ENCODE results near the gene HIBADH. TPM values are rescaled to one million over a fixed set of nuclear protein-coding genes. Genes with fewer than 3 reads are reported as not detected.

Gene HIBADH
- total RNA-seq, 1 donor from 2014 or later = 10.3 TPM

DNA sequence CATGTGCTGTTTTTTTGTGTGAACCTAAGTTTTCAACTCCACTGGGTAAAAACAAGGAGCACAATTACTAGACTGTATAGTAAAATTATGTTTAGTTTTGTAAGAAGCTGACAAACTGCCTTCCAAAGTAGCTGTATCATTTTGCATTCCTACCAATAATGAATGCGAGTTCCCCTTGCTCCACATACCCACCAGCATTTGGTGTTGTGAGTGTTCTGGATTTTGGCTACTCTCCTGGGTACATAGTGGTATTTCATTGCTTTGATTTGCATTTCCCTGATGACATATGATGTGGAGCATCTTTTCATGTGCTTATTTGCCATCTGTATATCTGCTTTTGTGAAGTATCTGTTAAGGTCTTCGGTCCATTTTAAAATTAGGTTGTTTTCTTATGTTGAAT lies 178.2 kb downstream of the HIBADH start:
- Mint-ChIP-seq H3K27ac (ENCODE audit: unreplicated experiment) (no peak overlapping the region), H3K4me1 (ENCODE audit: low read depth, unreplicated experiment) (no peaks in the 10 kb centered on the region), H3K4me3 (ENCODE audit: unreplicated experiment) (no peak overlapping the region)

DNA sequence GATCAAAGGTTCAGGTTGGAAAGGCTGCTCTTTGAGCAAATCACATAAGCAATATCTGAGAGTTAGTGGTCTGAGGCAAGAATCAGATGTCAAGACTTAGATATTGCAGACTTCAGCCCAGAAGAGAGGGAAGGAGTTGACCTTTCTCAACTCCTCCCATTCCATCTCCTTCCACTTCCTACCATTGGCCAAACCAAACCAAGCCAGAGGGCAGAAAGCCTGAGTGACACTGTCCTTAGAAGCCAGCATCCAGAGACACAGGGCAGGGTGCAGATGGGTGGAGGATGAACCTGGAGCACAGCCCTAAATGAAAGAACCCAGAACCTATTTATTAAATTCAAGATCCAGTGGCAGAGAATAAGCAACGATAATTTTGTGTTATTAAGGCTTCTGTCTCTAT lies 180.5 kb downstream of the HIBADH start:
- Mint-ChIP-seq H3K4me1 (ENCODE audit: low read depth, unreplicated experiment) (no peaks in the 10 kb centered on the region), H3K36me3 (ENCODE audit: unreplicated experiment) (no peaks in the 10 kb centered on the region), H3K27ac (ENCODE audit: unreplicated experiment) (no peak overlapping the region), H3K9me3 (ENCODE audit: unreplicated experiment) (peaks cover 4% of the 10 kb centered on the region), H3K4me3 (ENCODE audit: unreplicated experiment) (no peak overlapping the region), H3K27me3 (ENCODE audit: unreplicated experiment) (no peaks in the 10 kb centered on the region)
- no peak for TF ChIP-seq CTCF (IDR thresholded peaks at IDR 0.05; ENCODE audit: partially characterized antibody, unreplicated experiment)
- no peak for DNase-seq

More for the DNA sequence above, 178.2 kb downstream of the HIBADH start:
- no peak for TF ChIP-seq CTCF (IDR thresholded peaks at IDR 0.05; ENCODE audit: partially characterized antibody, unreplicated experiment)
- Mint-ChIP-seq H3K36me3 (ENCODE audit: unreplicated experiment) (no peaks in the 10 kb centered on the region), H3K27me3 (ENCODE audit: unreplicated experiment) (no peaks in the 10 kb centered on the region), H3K9me3 (ENCODE audit: unreplicated experiment) (peaks cover 2% of the 10 kb centered on the region)
- DNase-seq = no peak

- Mint-ChIP-seq H3K4me1 (ENCODE audit: low read depth, unreplicated experiment) (peaks cover 8% of the 10 kb centered on the region), H3K36me3 (ENCODE audit: unreplicated experiment) (no peaks in the 10 kb centered on the region), H3K27ac (ENCODE audit: unreplicated experiment) (no peak overlapping the region), H3K9me3 (ENCODE audit: unreplicated experiment) (peaks cover 4% of the 10 kb centered on the region), H3K27me3 (ENCODE audit: unreplicated experiment) (no peaks in the 10 kb centered on the region), H3K4me3 (ENCODE audit: unreplicated experiment) (no peak overlapping the region)
- DNase-seq = no peak
- no peak for TF ChIP-seq CTCF (IDR thresholded peaks at IDR 0.05; ENCODE audit: partially characterized antibody, unreplicated experiment)
These were observed 184.1 kb downstream of the HIBADH start for GRCh38 chr7:27478556-27478955.

GRCh38 chr7:27478084-27478483 lies 184.6 kb downstream of the HIBADH start:
- no peak overlapping the region for H3K27ac Mint-ChIP-seq (ENCODE audit: unreplicated experiment)
- DNase-seq = no peak
- H3K9me3 Mint-ChIP-seq (ENCODE audit: unreplicated experiment) = peaks cover 4% of the 10 kb centered on the region
- H3K4me3 Mint-ChIP-seq (ENCODE audit: unreplicated experiment) = no peak overlapping the region
- no peaks in the 10 kb centered on the region for H3K36me3 Mint-ChIP-seq (ENCODE audit: unreplicated experiment)
- H3K27me3 Mint-ChIP-seq (ENCODE audit: unreplicated experiment) = no peaks in the 10 kb centered on the region
- no peak for TF ChIP-seq CTCF (IDR thresholded peaks at IDR 0.05; ENCODE audit: partially characterized antibody, unreplicated experiment)
- H3K4me1 Mint-ChIP-seq (ENCODE audit: low read depth, unreplicated experiment) = peaks cover 11% of the 10 kb centered on the region

DNA sequence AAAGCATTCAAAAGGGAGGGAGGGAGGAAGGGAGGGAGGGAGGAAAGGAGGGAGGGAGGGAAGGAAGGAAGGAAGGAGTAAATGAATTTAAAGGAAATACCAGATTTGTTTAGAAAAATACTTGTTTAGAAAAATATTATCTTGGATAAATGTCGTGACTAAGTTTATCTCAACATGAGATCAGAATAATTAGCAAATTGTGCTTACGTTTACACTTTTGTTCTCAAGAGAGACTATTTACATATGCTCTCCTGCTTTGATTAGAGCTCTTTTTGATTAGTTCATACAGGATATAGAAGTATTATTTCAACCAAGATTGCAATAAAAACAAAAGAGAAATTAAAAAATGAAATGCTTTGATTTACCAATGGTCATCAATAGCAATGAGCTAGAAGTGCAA lies 186.2 kb downstream of the HIBADH start:
- no peak for TF ChIP-seq CTCF (IDR thresholded peaks at IDR 0.05; ENCODE audit: partially characterized antibody, unreplicated experiment)
- Mint-ChIP-seq H3K27ac (ENCODE audit: unreplicated experiment) (no peak overlapping the region), H3K36me3 (ENCODE audit: unreplicated experiment) (no peaks in the 10 kb centered on the region), H3K4me1 (ENCODE audit: low read depth, unreplicated experiment) (peaks cover 11% of the 10 kb centered on the region), H3K9me3 (ENCODE audit: unreplicated experiment) (peaks cover 4% of the 10 kb centered on the region), H3K4me3 (ENCODE audit: unreplicated experiment) (no peak overlapping the region), H3K27me3 (ENCODE audit: unreplicated experiment) (no peaks in the 10 kb centered on the region)
- no peak for DNase-seq

Other genes starting within 250 kb of the HIBADH start
- 103 TPM for gene TAX1BP1, start 77.3 kb upstream of the HIBADH start, total RNA-seq (ENCODE audit: unreplicated experiment)

Measured in glutamatergic neuron (in vitro differentiated cells).